Ishikawa (cell line): ENCODE measurements around the gene POMGNT2.

Source experiments
- CEBPB ChIP-seq: IDR thresholded peaks from 2 replicates; pipeline ENCODE4 v1.6.1; 2012
- CREB1 ChIP-seq: IDR thresholded peaks from 2 replicates; pipeline ENCODE4 v1.6.1; 2012; ENCODE audit warnings: low read depth
- EGR1 ChIP-seq: IDR thresholded peaks from 2 replicates; pipeline ENCODE4 v1.6.1; 2012
- EP300 ChIP-seq: IDR thresholded peaks from 2 replicates; pipeline ENCODE4 v1.6.1; 2012; ENCODE audit warnings: borderline replicate concordance
- FOXM1 ChIP-seq: IDR thresholded peaks from 2 replicates; pipeline ENCODE4 v1.6.1; 2012; ENCODE audit warnings: low read depth, borderline replicate concordance
- NFIC ChIP-seq: IDR thresholded peaks from 2 replicates; pipeline ENCODE4 v1.6.1; 2012
- RAD21 ChIP-seq: IDR thresholded peaks from 2 replicates; pipeline ENCODE4 v1.6.1; 2012; ENCODE audit warnings: low read depth
- TAF1 ChIP-seq: IDR thresholded peaks from 2 replicates; pipeline ENCODE4 v1.6.1; 2012; ENCODE audit warnings: low read depth, mild to moderate bottlenecking
- TCF12 ChIP-seq: IDR thresholded peaks from 2 replicates; pipeline ENCODE4 v1.6.1; 2012; ENCODE audit warnings: low read depth
- TEAD4 ChIP-seq: IDR thresholded peaks from 2 replicates; pipeline ENCODE4 v1.6.1; 2012
- YY1 ChIP-seq: IDR thresholded peaks from 2 replicates; pipeline ENCODE4 v1.6.1; 2012; ENCODE audit warnings: low read depth
- ZBTB7A ChIP-seq: IDR thresholded peaks from 2 replicates; pipeline ENCODE4 v1.6.1; 2012; ENCODE audit warnings: low read depth
- TF ChIP-seq, protein P1 (sequence below): IDR thresholded peaks from 2 replicates; pipeline ENCODE4 v1.6.1; 2012
- TF ChIP-seq, protein P2 (sequence below): IDR thresholded peaks from 2 replicates; pipeline ENCODE4 v1.6.1; 2012; ENCODE audit warnings: low read depth, mild to moderate bottlenecking
- TF ChIP-seq, protein P3 (sequence below): IDR thresholded peaks from 2 replicates; pipeline ENCODE4 v1.6.1; 2012

Gene POMGNT2

DNA sequence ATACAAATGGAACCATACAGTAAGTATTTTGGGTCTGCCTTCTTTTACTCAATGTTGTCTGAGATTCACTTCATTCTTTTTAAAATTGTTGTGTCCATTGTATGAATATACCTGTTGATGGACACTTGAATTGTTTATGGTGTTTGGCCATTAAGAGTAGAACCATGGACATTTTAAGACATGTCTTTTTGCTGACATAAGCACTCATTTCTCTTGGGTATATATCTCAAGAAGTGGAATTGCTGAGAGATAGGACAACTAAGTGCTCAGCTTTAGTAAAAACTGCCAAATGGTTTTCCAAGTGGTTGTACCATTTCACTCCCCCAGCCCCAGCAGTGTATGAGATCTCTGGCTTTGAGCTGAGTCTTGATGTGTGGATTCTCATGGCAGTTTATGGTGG lies 28.2 kb downstream of the POMGNT2 start:
- TF ChIP-seq, protein P1, sequence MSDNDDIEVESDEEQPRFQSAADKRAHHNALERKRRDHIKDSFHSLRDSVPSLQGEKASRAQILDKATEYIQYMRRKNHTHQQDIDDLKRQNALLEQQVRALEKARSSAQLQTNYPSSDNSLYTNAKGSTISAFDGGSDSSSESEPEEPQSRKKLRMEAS: no peak
- no peak for TF ChIP-seq RAD21
- no peak for TF ChIP-seq EGR1
- TF ChIP-seq NFIC: no peak
- no peak for TF ChIP-seq CREB1
- TF ChIP-seq, protein P2, sequence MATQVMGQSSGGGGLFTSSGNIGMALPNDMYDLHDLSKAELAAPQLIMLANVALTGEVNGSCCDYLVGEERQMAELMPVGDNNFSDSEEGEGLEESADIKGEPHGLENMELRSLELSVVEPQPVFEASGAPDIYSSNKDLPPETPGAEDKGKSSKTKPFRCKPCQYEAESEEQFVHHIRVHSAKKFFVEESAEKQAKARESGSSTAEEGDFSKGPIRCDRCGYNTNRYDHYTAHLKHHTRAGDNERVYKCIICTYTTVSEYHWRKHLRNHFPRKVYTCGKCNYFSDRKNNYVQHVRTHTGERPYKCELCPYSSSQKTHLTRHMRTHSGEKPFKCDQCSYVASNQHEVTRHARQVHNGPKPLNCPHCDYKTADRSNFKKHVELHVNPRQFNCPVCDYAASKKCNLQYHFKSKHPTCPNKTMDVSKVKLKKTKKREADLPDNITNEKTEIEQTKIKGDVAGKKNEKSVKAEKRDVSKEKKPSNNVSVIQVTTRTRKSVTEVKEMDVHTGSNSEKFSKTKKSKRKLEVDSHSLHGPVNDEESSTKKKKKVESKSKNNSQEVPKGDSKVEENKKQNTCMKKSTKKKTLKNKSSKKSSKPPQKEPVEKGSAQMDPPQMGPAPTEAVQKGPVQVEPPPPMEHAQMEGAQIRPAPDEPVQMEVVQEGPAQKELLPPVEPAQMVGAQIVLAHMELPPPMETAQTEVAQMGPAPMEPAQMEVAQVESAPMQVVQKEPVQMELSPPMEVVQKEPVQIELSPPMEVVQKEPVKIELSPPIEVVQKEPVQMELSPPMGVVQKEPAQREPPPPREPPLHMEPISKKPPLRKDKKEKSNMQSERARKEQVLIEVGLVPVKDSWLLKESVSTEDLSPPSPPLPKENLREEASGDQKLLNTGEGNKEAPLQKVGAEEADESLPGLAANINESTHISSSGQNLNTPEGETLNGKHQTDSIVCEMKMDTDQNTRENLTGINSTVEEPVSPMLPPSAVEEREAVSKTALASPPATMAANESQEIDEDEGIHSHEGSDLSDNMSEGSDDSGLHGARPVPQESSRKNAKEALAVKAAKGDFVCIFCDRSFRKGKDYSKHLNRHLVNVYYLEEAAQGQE: no peak
- no peak for TF ChIP-seq EP300
- no peak for TF ChIP-seq FOXM1
- no peak for TF ChIP-seq TEAD4

DNA sequence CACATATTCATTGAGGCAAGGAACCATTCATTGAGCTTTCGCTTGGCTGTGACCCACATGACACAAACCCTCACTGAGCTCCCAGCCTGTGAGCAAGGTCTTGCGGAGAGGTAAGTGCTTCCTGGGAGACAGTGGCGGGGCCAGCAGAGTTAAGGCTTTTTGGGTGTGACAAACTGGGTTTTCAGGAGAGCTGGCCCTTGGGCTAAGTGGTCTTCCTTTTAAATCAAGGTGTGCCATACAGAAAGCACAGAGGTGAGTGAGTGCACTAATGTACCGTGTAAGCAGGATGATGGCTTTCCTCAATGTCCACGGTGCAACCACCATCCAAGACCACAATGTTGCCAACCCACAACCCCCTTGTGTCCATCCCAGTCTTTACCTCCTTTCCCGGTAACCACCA lies 28.6 kb downstream of the POMGNT2 start:
- TF ChIP-seq NFIC: no peak
- TF ChIP-seq TEAD4: no peak
- TF ChIP-seq TAF1: no peak
- no peak for TF ChIP-seq ZBTB7A
- TF ChIP-seq, protein P1: no peak
- TF ChIP-seq FOXM1: no peak
- no peak for TF ChIP-seq EP300
- no peak for TF ChIP-seq CREB1
- TF ChIP-seq, protein P2: no peak
- no peak for TF ChIP-seq CEBPB
- TF ChIP-seq TCF12: no peak
- TF ChIP-seq YY1: no peak
- TF ChIP-seq, protein P3, sequence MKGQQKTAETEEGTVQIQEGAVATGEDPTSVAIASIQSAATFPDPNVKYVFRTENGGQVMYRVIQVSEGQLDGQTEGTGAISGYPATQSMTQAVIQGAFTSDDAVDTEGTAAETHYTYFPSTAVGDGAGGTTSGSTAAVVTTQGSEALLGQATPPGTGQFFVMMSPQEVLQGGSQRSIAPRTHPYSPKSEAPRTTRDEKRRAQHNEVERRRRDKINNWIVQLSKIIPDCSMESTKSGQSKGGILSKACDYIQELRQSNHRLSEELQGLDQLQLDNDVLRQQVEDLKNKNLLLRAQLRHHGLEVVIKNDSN: no peak
- no peak for TF ChIP-seq RAD21
- TF ChIP-seq EGR1: no peak

DNA sequence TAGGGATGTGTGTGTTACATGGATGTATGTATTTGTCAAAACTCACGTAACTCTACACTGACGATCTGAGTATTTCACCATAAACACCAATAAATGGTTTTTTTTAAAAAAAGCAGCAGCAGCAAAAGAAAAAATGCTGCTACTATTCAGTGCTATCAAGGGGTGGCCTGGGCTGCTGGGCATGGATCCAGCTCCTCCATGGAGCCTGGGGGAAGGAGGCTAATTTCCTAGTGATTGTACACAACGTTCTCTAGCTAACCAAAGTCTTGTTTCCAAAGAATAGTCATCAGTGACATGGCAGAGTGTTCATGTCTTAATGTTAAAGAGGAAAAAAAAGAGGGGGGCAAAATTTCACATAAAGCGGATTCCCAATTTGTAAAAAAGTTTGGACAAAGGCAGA lies 29.0 kb downstream of the POMGNT2 start:
- TF ChIP-seq EGR1 (no peak), NFIC (no peak), TAF1 (no peak), ZBTB7A (no peak), FOXM1 (no peak), TCF12 (no peak)
- TF ChIP-seq, protein P3: no peak

DNA sequence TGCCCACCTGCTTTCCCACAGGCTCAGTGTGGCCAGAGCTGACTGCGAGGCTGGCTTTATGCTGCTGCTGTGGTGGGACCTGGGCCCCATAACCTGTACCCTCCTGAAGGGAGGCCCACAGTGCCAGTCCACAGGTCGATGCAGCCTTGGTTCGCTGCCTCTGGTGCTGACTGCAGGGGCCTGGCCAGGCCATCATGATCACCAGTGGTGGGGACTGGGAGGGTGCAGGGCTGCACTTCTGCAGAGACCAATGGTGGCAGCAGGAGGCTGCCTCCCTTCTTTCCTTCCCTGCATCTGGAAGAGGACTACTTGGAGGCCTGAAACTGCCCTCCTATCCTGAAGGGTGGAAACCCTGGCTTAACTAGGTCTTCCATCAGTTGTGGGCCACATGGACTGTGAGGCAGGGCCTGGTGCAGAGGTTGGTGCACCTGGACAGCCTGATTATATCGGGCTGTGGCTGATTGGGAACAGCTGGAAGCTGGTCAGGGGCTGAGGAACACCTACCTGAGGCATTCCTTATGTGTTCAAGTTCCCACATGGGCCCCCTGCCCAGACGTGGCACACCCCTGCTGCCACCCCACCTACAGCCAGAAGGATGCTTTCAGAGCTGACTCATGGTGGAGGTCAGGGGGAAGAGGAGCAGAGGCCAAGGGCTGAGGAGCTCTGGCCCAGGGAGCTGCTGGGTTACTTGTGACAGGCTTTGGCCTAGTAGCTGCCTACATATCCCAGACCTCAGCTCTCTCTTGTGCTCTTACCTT lies 29.8 kb downstream of the POMGNT2 start:
- TF ChIP-seq TEAD4 (no peak), ZBTB7A (no peak), TCF12 (no peak), CEBPB (no peak), TAF1 (no peak), FOXM1 (no peak), EP300 (no peak), CREB1 (no peak), EGR1 (no peak), NFIC (no peak), RAD21 (no peak), YY1 (no peak)
- TF ChIP-seq, protein P1: no peak
- TF ChIP-seq, protein P3: no peak
- TF ChIP-seq, protein P2: no peak
